Measurements from ENCODE around the gene TRA2B.

TRA2B gene

DNA sequence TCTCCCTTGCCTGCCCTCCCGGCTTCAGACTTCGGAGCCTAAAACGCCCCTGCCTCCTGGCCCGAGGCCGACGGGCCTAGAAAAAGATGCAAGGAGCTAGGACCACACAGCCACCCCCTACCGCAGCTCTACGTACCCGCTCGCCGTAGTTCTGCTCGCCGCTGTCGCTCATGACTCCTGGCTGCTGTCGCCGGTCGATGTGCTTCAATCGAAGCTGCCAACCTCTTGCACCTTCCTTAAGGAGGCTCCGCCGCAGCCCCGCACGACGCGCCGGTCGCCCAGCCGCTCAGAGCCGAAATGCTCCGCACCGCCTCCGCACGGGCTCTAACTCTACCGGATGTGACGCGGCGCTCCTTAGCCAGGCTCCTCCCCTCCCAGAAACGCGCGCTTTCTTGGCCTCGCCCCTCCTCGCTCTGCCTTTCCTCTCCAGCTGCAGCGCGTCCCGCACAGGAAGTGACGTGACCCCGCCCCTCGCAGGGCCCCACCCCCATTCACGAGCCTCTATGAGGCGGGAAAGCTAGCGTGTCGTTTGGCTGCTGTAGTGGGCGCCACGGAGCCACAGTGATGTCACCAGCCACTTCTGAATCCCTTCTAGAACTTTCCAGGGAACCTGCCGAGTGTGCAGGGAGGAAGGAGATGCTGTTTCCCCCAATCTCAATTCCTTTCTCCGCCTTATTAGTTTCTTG is at the start of gene TRA2B:
TSS of gene TRA2B (minus strand) at position 326 of the 686 bp plus-strand sequence. CDS start at position 172, 154 bp downstream.
- DNase-seq, result peak; percentile 99

DNA sequence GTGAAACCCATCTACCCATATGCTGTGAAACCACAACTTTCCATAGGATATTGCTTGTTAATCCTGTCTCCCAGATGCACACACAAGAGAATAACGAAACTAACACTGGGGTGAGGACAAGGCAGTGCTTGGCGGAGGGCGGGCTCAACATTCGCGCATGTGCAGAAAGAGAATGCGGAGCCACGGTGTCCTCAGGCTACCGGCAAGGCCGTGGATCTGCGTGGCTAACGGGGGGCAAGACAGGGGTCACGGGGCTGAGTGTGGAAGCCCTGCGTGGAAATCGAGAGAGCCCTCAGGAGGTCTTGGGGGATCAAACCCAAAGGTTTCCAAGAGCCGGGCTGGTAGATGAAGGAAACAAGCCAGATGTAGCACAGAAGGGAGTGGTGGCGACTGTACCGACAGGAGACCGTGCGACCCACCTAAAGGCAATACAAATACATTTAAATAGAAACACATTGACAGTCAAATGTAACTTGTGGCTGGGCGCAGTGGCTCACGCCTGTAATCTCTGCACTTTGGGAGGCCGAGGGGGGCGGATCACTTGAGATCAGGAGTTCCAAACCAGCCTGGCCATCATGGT is 48.5 kb upstream of the TRA2B start:
- DNase-seq, result no peak

DNA sequence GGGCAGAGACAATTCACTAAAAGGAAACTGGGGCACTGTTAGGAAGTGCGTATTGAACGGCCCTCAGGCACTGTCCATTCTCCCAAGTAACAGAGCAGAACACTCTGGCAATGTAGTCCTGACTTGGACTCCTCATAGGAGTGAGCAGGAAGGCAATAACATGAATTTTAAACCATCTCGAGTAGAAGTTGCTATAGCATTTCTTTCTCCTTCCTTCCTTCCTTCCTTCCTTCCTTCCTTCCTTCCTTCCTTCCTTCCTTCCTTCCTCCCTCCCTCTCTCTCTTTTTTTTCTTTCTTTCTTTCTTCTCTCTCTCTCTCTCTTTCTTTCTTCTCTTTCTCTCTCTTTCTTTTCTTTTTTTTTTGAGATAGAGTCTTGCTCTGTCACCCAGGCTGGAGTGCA is 46.4 kb upstream of the TRA2B start:
- DNase-seq, result no peak

DNA sequence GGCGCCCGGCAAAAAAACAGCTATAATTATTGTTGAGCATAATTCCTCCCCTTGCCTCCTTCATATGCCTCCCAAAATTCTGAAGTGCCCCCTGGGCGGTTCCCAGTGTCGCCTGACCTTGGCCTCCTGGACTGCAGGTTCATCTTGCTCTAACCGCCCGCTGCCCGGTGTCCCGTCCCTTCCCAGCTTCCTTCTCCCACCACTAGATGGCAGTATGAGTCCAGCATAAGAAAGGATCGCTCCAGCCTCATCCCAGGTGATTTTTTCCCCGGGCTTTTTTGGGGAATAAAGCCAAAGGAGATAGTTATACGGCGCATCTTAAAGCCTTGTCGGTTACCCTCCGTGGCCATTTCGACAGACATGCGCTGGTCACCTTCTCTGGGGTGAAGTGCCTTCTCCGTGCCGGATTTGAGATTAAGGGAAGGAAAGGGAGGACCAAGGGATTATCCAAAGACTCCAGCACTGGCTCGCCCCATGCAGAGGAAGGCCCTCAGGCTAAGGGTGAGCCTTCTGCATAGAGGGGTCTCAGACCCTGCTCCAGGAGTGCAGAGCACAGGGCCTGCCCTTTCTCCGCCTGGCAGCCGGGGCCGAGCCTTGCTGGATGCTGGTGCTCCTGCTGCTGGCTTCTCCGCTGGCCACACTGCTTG is 45.8 kb upstream of the TRA2B start:
- DNase-seq, result peak; percentile 76

DNA sequence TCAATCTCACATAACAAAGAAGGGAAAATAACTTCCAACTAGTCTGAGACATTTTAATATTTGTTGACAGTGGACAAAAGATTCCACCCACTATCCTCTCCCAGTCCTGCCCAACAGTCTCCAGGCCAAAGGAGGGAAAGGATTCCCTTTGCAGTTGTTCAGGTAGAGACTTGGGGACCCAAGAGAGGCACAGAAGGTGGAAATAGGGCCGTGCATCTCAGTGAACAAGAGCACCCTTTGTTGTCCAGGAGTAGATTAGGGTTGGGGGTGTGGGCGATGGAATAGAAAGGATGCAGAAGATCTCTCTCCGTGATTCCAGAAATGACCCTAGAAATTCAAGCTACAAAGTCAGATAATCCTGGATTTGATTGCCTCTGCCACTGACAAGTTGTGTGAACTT is 44.8 kb upstream of the TRA2B start:
- no peak for DNase-seq

DNA sequence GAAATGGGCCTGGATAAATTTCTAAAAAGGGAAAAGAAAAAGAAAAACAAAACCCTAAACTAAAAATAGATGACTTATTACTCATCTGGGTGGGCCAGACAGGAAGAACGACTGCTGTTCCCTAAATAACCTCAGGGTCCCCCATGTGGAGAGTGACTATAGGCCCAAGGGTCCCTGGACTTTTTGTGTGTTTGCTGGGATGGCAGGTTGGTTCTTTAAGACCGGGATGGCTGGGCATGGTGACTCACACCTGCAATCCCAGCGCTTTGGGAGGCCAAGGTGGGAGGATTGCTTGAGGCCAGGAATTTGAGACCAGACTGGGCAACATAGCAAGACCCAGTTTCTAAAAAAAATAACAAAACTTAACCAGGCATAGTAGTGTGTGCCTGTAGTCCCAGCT is 43.8 kb upstream of the TRA2B start:
- no peak for DNase-seq

DNA sequence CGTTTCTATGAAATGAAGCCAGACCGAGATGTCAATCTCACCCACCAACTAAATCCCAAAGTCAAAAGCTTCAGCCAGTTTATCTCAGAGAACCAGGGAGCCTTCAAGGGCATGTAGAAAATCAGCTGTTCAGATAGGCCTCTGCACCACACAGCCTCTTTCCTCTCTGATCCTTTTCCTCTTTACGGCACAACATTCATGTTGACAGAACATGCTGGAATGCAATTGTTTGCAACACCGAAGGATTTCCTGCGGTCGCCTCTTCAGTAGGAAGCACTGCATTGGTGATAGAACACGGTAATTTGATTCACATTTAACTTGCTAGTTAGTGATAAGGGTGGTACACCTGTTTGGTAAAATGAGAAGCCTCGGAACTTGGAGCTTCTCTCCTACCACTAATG is 41.9 kb upstream of the TRA2B start:
- DNase-seq, result no peak

DNA sequence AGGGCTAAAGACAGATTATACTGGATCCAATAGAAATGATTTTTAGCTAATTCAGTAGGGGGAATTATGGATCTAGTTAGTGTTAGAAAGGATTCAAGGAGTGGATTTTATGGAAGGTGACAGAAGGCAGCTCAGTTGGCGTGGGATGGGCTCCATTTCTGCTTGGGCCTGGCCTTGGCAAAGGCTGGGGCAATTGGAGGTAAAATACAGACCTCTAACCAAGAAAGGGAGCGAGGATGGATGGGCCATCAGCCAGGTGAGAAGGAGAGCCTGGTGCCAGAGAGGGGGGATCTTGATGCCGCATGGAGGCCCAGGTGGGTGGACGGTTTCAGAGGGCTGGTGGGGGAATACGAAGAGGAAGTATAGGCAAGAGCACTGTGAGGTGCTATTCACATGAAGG is 40.7 kb upstream of the TRA2B start:
- DNase-seq, result no peak

DNA sequence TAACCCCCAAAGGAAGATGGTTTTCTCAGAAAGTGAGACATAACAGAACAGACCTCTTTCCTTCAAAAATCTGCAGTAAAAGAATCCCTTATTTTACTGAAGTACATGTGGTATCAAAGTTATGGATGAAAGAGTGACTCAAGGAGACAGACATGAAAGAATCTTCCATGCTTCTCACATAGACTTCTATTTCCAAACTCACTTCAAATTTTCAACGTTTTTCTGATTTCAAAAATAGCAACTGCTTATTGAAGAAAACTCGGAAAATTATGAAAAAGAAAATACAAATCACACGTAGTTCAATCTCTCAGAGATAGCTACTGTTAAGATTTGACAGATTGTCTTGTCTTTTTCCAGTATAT is 39.8 kb upstream of the TRA2B start:
- DNase-seq, result no peak

DNA sequence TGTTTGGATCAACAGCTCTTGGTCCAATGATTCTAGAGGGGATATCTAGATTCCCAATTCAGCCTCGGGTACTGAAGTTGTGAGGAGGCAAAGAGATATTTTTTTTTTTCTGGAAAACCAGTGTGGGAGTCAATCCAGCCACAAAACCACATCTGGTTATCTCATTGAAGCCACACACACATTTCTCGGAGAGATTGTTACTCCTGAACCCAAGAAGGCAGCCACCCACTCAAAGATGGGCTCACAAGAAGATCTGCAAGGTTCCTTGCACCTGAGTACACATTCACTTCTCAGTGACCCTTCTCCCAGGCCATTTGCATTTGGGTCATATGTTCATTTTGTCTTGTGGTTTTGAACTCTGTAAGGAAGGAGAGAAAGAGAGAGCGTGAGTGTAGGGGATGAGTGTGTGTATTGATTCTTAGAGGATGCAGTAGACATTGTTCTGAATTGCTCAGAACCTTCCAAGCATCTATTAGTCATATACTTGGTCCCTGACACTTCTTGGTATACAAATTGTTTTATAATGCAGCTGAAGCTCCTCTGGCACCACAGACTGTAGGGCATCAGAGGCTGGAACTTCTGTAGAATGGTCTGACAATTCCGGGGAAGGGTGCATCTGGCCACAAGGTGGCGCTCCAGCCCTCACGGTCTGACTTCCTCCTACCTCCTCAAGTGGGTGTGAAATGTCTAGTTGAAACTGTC is 39.3 kb upstream of the TRA2B start:
- DNase-seq, result peak; percentile 49

DNA sequence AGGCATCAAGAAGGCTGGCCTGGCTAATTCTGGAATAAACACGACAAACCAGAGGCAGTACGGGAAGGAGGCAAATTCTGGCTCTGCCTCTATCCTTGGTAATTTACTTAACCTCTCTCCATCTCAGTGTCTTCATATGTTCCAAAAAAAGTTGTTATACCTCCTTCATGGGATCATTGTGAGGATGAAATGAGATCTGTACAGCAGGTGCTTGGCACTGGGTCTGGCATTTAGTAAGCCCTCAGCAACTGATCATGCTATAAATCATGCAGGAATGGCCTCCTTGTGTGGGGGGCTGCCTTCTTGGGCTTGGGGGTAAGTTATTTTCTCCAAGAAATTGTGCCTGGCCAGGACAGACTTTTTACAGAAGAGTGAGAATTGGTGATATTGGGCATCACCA is 38.3 kb upstream of the TRA2B start:
- DNase-seq, result no peak

DNA sequence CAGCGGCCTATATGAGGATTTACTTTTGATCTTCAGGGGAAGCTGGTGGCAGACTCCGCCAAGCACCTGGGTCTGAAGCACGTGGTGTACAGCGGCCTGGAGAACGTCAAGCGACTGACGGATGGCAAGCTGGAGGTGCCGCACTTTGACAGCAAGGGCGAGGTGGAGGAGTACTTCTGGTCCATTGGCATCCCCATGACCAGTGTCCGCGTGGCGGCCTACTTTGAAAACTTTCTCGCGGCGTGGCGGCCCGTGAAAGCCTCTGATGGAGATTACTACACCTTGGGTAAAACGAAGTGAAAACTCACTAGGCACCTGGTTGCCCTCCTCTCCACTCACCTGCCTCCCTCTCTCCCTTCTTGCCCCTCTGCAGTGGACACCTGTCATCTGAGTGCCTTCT is 33.8 kb upstream of the TRA2B start:
- no peak for DNase-seq

DNA sequence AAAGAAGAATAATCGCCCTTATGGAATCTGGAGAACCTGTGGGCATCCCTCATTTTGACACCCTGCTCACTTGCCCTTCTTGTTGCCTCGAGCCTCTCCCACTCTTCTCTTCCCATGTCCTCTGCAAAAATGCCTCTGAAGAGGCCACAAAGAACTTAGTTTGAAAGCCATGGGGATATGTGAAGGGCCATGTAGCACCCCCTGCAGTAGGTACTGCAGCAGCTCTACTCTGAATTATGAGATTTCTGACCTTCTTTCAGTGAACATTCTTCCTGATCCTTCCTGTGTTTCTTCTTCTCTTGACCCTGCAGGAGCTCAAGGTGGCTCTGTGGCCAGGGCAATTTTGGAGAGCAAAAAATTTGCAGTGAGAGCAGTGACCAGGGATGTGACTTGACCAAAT is 30.4 kb upstream of the TRA2B start:
- DNase-seq, result no peak

DNA sequence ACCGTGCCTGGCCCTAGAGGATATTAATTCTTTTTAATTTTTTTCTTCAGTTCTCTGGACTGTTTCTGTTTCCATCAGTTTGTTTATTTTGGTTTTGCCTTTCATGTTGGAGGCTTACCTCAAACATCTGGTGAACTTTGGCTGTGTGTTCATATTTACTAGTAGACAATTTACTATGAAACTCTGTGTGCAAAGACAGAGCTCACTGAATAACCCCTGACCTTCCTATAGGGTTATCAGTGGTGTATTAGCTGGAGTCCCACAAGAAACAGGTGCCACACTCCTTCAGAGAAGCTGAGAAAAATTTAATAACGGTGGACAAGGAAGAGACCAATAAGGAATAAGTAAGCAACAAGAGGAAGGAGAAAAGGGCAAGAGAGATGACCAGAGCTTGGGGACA is 28.8 kb upstream of the TRA2B start:
- DNase-seq, result no peak

DNA sequence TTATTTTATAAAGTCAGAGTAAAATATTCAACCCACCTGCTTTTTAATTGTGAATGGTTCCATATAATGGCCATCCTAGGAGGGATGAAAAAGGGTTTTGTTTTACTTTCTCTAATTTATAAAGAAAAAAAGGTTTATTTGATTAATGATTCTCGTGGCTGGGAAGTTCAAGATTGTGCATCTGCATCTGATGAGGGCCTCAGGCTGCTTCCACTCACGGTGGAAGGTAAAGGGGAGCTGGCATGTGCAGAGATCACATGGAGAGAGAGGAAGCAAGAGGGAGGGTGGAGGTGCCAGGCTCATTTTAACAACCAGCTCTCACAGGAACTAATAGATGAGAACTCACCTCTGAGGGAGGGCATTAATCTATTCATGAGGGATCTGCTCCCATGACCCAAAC is 27.7 kb upstream of the TRA2B start:
- DNase-seq, result no peak

DNA sequence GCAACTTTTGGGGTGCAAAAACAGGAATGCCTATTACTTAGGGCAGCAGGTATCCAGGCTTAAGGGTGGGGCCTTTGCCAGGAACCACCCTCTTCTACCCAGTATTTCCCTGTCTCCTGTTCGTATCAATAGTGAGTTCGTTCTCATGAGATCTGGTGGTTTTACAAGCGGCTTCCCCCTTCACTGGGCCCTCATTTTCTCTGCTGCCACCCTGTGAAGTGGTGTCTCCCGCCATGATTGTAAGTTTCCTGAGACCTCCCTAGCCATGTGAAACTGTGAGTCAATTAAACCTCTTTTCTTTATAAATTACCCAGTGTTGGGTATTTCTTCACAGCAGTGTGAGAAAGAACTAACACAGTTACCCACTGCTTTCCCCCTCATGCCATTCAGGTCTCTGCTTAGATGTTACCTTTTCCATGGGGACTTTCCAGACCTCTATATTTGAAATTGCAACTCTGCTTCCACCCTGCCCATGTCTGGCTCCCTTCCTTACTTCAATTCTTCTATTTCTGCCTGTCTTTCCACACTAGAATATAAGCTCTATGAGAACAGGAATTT is 23.9 kb upstream of the TRA2B start:
- no peak for DNase-seq

DNA sequence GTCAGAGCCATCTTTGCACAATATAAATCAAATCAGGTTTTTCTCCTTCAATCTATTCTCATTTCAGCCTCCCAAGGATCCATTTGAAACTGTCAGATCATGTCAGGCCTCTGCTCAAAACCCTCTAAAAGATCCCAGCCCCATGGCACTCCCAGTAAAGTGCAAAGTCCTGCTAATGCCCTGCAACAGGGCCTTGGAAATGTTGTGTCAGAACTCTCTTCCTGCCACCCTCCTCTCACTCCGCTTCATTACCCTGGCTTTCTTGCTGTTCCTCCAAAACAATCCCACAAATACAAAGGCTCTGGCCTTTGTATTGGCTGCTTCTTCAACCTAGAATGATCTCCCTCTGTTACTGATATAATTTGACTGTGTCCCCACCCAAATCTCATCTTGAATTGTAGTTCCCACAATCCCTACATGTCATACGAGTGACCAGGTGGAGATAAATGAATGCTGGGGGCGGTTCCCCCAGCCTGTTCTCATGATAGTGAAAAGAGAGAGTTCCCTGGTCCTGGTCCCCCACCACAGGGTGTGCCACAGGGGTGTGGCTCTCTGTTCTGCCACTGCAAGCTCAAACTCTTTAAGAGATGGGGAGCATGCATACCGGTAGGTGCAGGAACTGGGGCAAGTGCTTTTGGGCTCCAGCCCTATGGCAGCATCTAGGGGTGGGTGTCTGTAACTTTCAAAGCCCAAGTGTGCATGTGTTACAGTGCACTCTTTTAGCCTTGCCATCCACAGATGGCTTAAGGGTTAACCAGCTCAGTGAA is 22.9 kb upstream of the TRA2B start:
- DNase-seq, result no peak

DNA sequence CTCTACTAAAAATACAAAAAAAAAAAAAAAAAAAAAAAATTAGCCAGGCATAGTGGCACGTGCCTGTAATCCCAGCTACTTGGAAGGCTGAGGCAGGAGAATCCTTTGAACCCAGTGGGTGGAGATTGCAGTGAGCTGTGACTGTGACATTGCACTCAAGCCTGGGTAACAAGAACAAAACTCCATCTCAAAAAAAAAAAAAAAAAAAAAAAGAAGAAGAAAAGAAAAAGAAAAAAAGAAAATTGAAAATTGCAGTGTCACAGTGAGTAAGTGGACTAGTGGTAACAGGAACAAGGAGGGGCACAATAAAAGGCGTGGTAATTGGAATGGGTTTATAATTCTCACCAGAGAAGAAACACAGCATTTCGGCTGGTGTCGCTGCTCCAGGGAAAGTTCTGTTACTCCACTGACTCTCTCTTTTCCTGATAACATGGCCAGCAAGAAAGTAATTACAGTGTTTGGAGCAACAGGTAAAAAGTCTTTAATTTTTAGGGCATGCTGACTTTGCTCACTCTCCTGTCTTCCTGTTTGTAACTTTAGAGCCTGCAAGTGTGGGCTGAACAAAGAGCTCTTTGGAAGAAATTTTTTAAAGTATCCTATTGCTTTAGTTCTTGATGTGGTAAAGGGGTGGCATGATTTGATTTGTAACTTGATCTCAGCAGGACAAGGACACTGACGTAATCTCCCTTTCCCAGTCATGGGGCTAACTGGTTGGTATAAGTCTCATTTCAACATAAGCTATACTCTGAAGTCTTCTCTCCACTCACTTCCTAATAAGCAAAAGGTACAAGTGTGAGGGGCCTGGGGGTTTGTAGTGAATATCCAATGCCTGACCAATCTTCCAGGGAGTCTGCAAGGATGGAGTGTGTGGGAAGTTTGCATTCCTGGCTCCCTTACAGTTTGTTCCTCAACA is 22.1 kb upstream of the TRA2B start:
- DNase-seq, result no peak

DNA sequence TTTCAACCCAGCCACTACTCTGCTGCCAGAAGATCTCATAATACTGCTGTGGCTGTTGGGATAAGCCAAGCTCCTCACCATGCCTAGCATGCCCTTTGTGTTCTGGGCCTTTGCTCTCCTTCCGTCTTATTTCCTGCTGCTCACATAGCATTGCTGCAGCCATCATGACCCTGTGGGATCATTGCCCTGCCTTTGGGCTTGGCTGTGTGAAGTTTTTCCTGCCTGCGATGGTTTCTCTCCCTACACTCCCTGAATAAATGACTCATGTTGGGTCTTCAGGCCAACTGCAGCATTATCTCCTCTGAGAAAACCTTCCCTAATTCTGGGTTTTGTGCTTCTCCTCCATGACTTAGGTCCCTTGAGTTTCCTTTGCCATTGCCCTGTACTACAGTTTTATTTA is 20.8 kb upstream of the TRA2B start:
- no peak for DNase-seq

DNA sequence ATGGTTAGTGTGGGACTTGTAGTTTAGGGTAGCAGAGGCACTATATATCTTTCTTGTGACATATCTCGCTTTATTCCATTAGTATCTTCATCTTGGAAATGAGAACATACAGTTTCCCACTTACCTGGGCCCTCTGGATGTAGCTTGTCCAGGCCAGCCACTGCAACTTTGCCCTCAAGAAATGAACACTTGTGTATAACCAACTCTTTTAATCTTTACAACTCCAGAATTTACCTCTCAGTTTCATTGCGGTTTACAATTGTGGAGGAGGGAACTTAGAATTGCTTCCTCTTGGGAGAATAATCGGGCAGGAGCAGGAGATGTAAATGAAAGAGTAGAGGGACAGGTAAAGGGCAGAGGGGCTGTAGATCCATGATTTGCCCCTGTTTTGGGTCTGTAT is 18.4 kb upstream of the TRA2B start:
- DNase-seq, result no peak

DNA sequence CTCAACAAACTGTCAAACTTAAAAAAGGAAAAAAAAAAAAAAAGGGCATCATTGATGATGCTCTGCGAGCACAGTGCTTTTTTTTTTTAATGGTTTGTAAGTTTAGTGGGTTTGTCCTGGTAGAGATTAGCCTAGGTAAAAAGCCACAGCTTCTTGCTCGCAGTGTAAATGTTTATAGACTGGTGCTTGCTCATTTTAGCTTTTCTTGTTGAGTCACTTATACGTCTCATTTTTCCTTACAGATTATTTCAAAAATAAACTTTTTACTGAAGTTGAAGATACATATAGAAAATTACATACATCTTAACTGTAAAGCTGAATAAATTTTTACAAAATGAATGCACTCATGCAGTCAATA is 16.5 kb upstream of the TRA2B start:
- DNase-seq, result no peak

DNA sequence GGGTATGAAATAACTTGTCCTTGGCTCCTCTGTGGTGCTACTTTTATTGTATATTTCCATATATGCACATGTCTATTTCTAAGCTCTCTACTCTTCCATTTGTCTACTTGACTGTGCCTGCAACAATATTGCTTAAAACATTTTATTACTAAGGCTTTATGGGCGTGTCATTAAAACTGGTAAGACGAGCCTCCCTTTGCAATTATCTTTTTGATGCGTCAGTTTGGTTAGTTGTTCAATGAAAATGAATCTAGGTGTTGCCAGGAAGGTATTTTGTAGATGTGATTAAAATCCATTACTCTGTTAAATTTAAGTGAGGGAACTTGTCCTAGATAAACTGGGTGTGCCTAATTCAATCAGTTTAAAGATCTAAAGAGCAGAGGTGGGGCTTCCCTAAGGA is 12.9 kb upstream of the TRA2B start:
- DNase-seq, result no peak
